Activated CD4-positive, alpha-beta T cell treated with anti-CD3 and anti-CD28 coated beads, Interleukin-2, Interleukin-6, amounts not matched to agents 100 ng/mL and 50 ng/mL, durations not matched to agents 16 hours and 8 hours (primary cell): ENCODE data around the gene OR4M1.
"Not testable (repeated sequence)": the region's sequence is repeated elsewhere in the genome, so short reads cannot be mapped to it uniquely, and the experiment has no call there.

ENCODE experiments used
- DNase-seq: peaks from one replicate; pipeline ENCODE4 v3.0.0-alpha.2; 2020

Gene OR4M1

DNA sequence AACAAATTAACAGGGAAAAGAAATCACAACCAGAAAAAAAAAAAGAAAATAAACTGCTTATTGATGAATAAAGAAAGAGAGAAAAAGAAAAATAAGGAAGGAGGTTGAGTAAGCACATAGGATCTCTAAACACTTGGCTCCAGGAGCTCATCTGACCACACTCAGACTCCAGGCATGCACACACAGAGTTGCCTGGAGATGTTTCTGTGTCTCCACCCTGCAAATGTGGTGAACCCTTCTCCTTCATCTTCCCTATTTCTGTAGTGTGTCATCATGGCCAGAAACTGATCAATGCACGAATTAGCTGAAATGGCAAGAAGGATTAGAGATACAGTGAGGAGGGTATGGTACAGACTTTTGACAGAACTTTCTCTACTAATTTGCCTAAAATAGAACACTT is 50.5 kb downstream of the OR4M1 start:
- DNase-seq = no peak

DNA sequence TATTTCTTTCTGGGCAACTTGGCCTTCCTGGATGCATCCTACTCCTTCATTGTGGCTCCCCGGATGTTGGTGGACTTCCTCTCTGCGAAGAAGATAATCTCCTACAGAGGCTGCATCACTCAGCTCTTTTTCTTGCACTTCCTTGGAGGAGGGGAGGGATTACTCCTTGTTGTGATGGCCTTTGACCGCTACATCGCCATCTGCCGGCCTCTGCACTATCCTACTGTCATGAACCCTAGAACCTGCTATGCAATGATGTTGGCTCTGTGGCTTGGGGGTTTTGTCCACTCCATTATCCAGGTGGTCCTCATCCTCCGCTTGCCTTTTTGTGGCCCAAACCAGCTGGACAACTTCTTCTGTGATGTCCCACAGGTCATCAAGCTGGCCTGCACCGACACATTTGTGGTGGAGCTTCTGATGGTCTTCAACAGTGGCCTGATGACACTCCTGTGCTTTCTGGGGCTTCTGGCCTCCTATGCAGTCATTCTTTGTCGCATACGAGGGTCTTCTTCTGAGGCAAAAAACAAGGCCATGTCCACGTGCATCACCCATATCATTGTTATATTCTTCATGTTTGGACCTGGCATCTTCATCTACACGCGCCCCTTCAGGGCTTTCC is 54.4 kb downstream of the OR4M1 start:
- DNase-seq = not testable (repeated sequence)

GRCh38 chr14:19828314-19828713 is 55.0 kb downstream of the OR4M1 start:
- no peak for DNase-seq
